ENCODE data around the gene OSBPL9. TPM values are rescaled to one million over a fixed set of nuclear protein-coding genes. Genes with fewer than 3 reads are reported as not detected.

The OSBPL9 gene
- total RNA-seq, 2 experiments from 2014 or later: 35.6 to 36.5 TPM

GRCh38 chr1:51652599-51652998, 35.7 kb downstream of the OSBPL9 start:
- Histone ChIP-seq H3K27ac (ENCODE audit: low read depth in 1 of 2, low read length in 2 of 2) (no peak overlapping the region), H3K4me1 (ENCODE audit: insufficient read depth, low read length) (no peaks in the 10 kb centered on the region), H3K36me3 (ENCODE audit: insufficient read depth, low read length) (peaks cover 14% of the 10 kb centered on the region), H3K4me3 (ENCODE audit: low read length) (no peak overlapping the region), H3K27me3 (ENCODE audit: control insufficient read depth in 1 of 2, insufficient read depth in 2 of 2, low read length in 2 of 2) (no peaks in the 10 kb centered on the region), H3K9me3 (ENCODE audit: control insufficient read depth in 1 of 2, insufficient read depth in 1 of 2, low read length in 2 of 2) (no peaks in the 10 kb centered on the region)
- TF ChIP-seq CTCF (IDR thresholded peaks at IDR 0.05): no peak
- intact Hi-C loops (cut with DNase I, micrococcal nuclease): no loop called here
- Mint-ChIP-seq H3K27ac (no peak overlapping the region), H3K27me3 (no peaks in the 10 kb centered on the region), H3K4me1 (ENCODE audit: low read depth) (peaks cover 26% of the 10 kb centered on the region), H3K9me3 (no peaks in the 10 kb centered on the region), H3K4me3 (no peak overlapping the region), H3K36me3 (ENCODE audit: low read depth) (peaks cover 52% of the 10 kb centered on the region)
- ATAC-seq (ENCODE audit: poor library complexity) (no peak), DNase-seq (no peak)
- CTCF ChIA-PET: interaction anchor here (0.7 kb wide), 1 partner anchor 26 kb away, joined by 3 read pairs; no protein-coding TSS in a partner anchor
- POLR2A ChIA-PET: no interaction called here

- Histone ChIP-seq H3K9me3 (ENCODE audit: control insufficient read depth in 1 of 2, insufficient read depth in 1 of 2, low read length in 2 of 2) (no peaks in the 10 kb centered on the region), H3K4me1 (ENCODE audit: insufficient read depth, low read length) (no peaks in the 10 kb centered on the region), H3K36me3 (ENCODE audit: insufficient read depth, low read length) (peaks cover 14% of the 10 kb centered on the region), H3K27ac (ENCODE audit: low read depth in 1 of 2, low read length in 2 of 2) (no peak overlapping the region), H3K27me3 (ENCODE audit: control insufficient read depth in 1 of 2, insufficient read depth in 2 of 2, low read length in 2 of 2) (no peaks in the 10 kb centered on the region), H3K4me3 (ENCODE audit: low read length) (no peak overlapping the region)
- ChIA-PET POLR2A (no interaction called here), CTCF (interaction anchor here (1.3 kb wide), 1 partner anchor 22 kb away, joined by 3 read pairs; no protein-coding TSS in a partner anchor)
- H3K36me3 Mint-ChIP-seq (ENCODE audit: low read depth): peaks cover 52% of the 10 kb centered on the region
- DNase-seq (no peak), ATAC-seq (ENCODE audit: poor library complexity) (no peak)
- no peak overlapping the region for H3K4me3 Mint-ChIP-seq
- intact Hi-C loops (cut with DNase I, micrococcal nuclease): no loop called here
- no peaks in the 10 kb centered on the region for H3K27me3 Mint-ChIP-seq
- peaks cover 20% of the 10 kb centered on the region for H3K4me1 Mint-ChIP-seq (ENCODE audit: low read depth)
- TF ChIP-seq CTCF (IDR thresholded peaks at IDR 0.05): no peak
- no peaks in the 10 kb centered on the region for H3K9me3 Mint-ChIP-seq
- no peak overlapping the region for H3K27ac Mint-ChIP-seq
Measured at GRCh38 chr1:51653127-51653526, 36.2 kb downstream of the OSBPL9 start.

GRCh38 chr1:51654000-51654399, 37.1 kb downstream of the OSBPL9 start:
- Histone ChIP-seq H3K36me3 (ENCODE audit: insufficient read depth, low read length) (peaks cover 14% of the 10 kb centered on the region), H3K27me3 (ENCODE audit: control insufficient read depth in 1 of 2, insufficient read depth in 2 of 2, low read length in 2 of 2) (no peaks in the 10 kb centered on the region), H3K9me3 (ENCODE audit: control insufficient read depth in 1 of 2, insufficient read depth in 1 of 2, low read length in 2 of 2) (no peaks in the 10 kb centered on the region), H3K27ac (ENCODE audit: low read depth in 1 of 2, low read length in 2 of 2) (no peak overlapping the region), H3K4me1 (ENCODE audit: insufficient read depth, low read length) (no peaks in the 10 kb centered on the region), H3K4me3 (ENCODE audit: low read length) (no peak overlapping the region)
- POLR2A ChIA-PET: no interaction called here
- Mint-ChIP-seq H3K36me3 (ENCODE audit: low read depth) (peaks cover 52% of the 10 kb centered on the region), H3K9me3 (no peaks in the 10 kb centered on the region), H3K27me3 (no peaks in the 10 kb centered on the region), H3K4me3 (no peak overlapping the region), H3K4me1 (ENCODE audit: low read depth) (peaks cover 14% of the 10 kb centered on the region), H3K27ac (no peak overlapping the region)
- TF ChIP-seq CTCF (IDR thresholded peaks at IDR 0.05): no peak
- intact Hi-C loops (cut with DNase I, micrococcal nuclease): no loop called here
- DNase-seq (no peak), ATAC-seq (ENCODE audit: poor library complexity) (no peak)
- CTCF ChIA-PET: interaction anchor here (1.3 kb wide), 1 partner anchor 23 kb away, joined by 3 read pairs; no protein-coding TSS in a partner anchor

Data from CD4-positive, alpha-beta T cell (primary cell).